GM18499 (cell line): ENCODE results near the gene CCDC148.

Source experiments
- ATAC-seq: cut with Tn5 transposase; IDR thresholded peaks from one replicate; pipeline ENCODE4 v1.9.1; 2021; ENCODE audit warnings: moderate number of reproducible peaks; ENCODE audit not compliant: insufficient read depth, unreplicated experiment

The CCDC148 gene

DNA sequence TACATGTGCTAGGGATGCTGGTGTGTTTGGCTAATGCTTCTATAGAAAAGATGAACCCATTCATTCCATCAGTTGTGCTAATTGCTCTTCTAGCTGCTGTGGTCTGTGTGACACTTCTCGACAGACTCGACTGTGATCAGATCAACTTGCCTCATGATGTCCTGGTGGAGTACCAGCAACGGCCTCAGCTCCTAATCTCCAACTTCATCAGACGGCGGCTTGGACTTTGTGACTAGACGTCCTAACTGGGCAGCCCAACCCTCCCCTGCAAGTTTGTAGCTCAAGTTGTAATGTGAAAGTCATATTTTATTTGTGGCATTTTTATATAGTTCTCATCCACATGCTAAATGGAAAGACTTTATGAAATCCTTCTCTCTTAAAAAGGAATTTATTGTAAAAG lies 321.9 kb downstream of the CCDC148 start:
- no peak for ATAC-seq

DNA sequence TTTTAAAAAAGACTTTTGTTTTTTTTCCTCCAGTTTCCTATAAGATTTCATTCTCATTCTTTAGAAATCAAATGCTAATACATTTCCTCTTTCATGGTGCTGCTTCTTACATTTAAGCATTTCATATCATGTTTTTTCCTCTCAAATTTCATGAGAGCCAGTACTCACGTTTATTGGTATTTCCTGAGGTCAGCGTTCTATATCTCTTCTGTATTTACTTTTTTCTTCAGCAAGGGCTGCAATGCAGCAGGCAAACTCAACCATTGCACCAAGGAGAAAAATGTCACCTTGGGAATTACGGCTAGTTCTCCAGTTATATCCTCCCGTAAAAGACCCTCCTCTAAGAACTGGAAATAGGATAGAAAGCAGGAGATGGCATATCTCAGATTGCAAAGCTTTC lies 322.5 kb downstream of the CCDC148 start:
- no peak for ATAC-seq

- no peak for ATAC-seq
Observed at GRCh38 chr2:158131919-158132566, 324.5 kb downstream of the CCDC148 start.

GRCh38 chr2:158131483-158131912 lies 325.1 kb downstream of the CCDC148 start:
- no peak for ATAC-seq

DNA sequence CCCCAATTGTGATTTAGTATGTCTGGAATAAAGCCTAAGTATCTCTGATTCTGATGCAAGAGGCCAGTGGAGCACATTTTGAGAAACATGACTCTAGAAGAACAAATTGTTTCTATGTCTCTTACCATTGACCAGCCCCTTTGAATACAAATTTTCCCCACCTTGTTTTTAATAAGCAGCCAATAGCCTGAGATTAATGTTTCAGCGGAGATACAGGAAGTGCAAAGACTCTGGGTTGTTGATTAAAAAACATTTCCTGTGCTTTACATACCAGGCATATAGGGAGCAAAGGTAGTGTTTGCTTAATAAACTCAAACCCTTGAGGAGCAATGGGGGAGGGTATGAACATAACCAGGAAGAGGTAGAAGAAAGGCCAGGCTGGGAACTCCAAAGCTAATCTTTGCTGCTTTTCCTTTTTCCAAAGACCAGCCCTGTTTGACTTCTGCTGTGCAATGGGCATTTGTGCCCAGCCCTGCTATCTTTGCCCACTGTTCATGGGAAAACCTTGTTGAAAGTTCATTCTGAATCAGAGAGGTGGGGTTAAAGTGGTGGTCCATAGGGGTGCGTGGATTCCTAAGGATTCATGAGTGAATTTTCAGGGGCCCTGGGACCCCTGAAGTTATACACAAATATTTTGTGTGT lies 325.6 kb downstream of the CCDC148 start:
- ATAC-seq: no peak

- ATAC-seq: no peak
Observed at GRCh38 chr2:158129037-158129436, 327.5 kb downstream of the CCDC148 start.

- no peak for ATAC-seq
Observed at GRCh38 chr2:158128168-158128973, 328.2 kb downstream of the CCDC148 start.

DNA sequence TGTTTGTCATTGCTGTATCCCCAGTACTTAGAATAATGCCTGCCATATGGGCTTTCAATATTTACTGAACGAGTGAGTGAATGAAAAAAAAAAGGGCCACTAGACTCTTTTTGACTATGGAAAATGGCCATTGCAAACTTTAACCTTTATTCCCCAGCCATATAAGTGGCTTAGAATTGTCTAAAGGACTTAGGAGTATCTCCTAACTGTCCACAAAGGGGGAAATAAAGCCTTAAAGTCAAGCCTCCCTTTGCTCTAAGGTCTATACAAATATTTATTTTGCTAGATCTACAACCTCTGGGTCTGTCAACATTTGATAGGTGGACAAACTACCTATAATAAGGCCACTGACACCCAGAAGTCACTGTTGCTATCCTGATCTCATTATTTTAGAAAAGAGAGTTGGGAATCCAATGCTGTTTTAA lies 329.2 kb downstream of the CCDC148 start:
- no peak for ATAC-seq

GRCh38 chr2:158125756-158126498 lies 330.6 kb downstream of the CCDC148 start:
- no peak for ATAC-seq

- ATAC-seq: no peak
Observed at GRCh38 chr2:158124896-158125295, 331.7 kb downstream of the CCDC148 start.
